SU-DHL-6 (cell line): Measurements from ENCODE around the gene COL6A3.

Source experiments
- H2AFZ ChIP-seq: fragments of 200-600 bp; sonication (generic); 2 replicates; pipeline ENCODE4 v1.6.1; 2014; ENCODE audit warnings: low read depth, mild to moderate bottlenecking, moderate library complexity, mixed read lengths, antibody characterized with exemption, low read length; ENCODE audit not compliant: severe bottlenecking
- H3F3A ChIP-seq: fragments of 200-600 bp; shearing (Covaris generic); 2 replicates; pipeline ENCODE4 v1.6.0; 2016; ENCODE audit warnings: antibody characterized with exemption, mild to moderate bottlenecking; ENCODE audit not compliant: insufficient read depth
- H3K27ac ChIP-seq: fragments of 200-600 bp; sonication (generic); 2 replicates; pipeline ENCODE4 v1.5.1; 2016; ENCODE audit warnings: low read depth, mild to moderate bottlenecking, low read length, moderate library complexity, mixed read lengths
- H3K27me3 ChIP-seq: fragments of 200-600 bp; sonication (generic), shearing (Covaris generic); 2 replicates; pipeline ENCODE4 v1.6.0; 2014; ENCODE audit warnings: mild to moderate bottlenecking, low read length
- H3K36me3 ChIP-seq: fragments of 200-600 bp; sonication (generic); 2 replicates; pipeline ENCODE4 v1.6.1; 2014; ENCODE audit warnings: mild to moderate bottlenecking, low read length, mixed read lengths
- H3K4me2 ChIP-seq: fragments of 300-600, 200-600 bp; shearing (Covaris generic), sonication (generic); 2 replicates; pipeline ENCODE4 v1.6.0; 2014; ENCODE audit warnings: low read length, low read depth, mild to moderate bottlenecking; ENCODE audit not compliant: poor library complexity, severe bottlenecking
- H3K4me3 ChIP-seq: fragments of 200-600 bp; sonication (generic); 2 replicates; pipeline ENCODE4 v1.5.1; 2014; ENCODE audit warnings: antibody characterized with exemption, low read length, mild to moderate bottlenecking, mixed read lengths; ENCODE audit not compliant: insufficient read depth, poor library complexity, severe bottlenecking
- H3K79me2 ChIP-seq: fragments of 200-600 bp; sonication (generic); 2 replicates; pipeline ENCODE4 v1.6.1; 2014; ENCODE audit warnings: mild to moderate bottlenecking, low read length, moderate library complexity; ENCODE audit not compliant: insufficient read depth
- H3K9ac ChIP-seq: fragments of 200-600 bp; sonication (generic); 2 replicates; pipeline ENCODE4 v1.7.0; 2014; ENCODE audit warnings: mild to moderate bottlenecking, low read length
- H3K9me2 ChIP-seq: fragments of 200-600 bp; sonication (generic); replicated peaks from 2 replicates; pipeline ENCODE4 v1.6.1; 2014; ENCODE audit warnings: low read length; ENCODE audit not compliant: insufficient read depth
- H3K9me3 ChIP-seq: fragments of 200-600 bp; sonication (generic); 2 replicates; pipeline ENCODE4 v1.6.1; 2014; ENCODE audit warnings: low read length, mixed read lengths; ENCODE audit not compliant: insufficient read depth
- H4K20me1 ChIP-seq: fragments of 200-600 bp; sonication (generic); 2 replicates; pipeline ENCODE4 v1.6.1; 2014; ENCODE audit warnings: low read depth, mild to moderate bottlenecking, antibody characterized with exemption, low read length, moderate library complexity, mixed read lengths
- CTCF ChIP-seq: fragments of 200-600 bp; sonication (generic); IDR thresholded peaks from one replicate; pipeline ENCODE4 v1.5.1; 2017; ENCODE audit warnings: antibody characterized with exemption, mild to moderate bottlenecking, low read length, moderate library complexity; ENCODE audit not compliant: insufficient read depth, poor library complexity, severe bottlenecking
- EZH2phosphoT487 ChIP-seq: fragments of 200-600 bp; sonication (generic), shearing (Covaris generic); conservative IDR thresholded peaks from 2 replicates; pipeline ENCODE4 v1.6.1; 2018; ENCODE audit warnings: mild to moderate bottlenecking, antibody characterized with exemption, low read length, moderate library complexity, mixed read lengths

Gene COL6A3

GRCh38 chr2:237421542-237422116 is 7.7 kb upstream of the COL6A3 start:
- no peak overlapping the region for H2AFZ ChIP-seq

GRCh38 chr2:237418300-237418699 is 4.3 kb upstream of the COL6A3 start:
- Histone ChIP-seq H3K27me3 (no peaks in the 10 kb centered on the region), H2AFZ (no peak overlapping the region), H3K9ac (no peak overlapping the region), H4K20me1 (no peaks in the 10 kb centered on the region), H3F3A (no peaks in the 10 kb centered on the region), H3K4me3 (no peak overlapping the region), H3K79me2 (no peaks in the 10 kb centered on the region), H3K9me2 (no peaks in the 10 kb centered on the region), H3K4me2 (no peak overlapping the region), H3K9me3 (no peaks in the 10 kb centered on the region), H3K36me3 (no peaks in the 10 kb centered on the region), H3K27ac (no peak overlapping the region)
- no peak for TF ChIP-seq EZH2phosphoT487
- no peak for TF ChIP-seq CTCF

More at GRCh38 chr2:237421542-237422116, 7.7 kb upstream of the COL6A3 start:
- no peaks in the 10 kb centered on the region for H3K9me3 ChIP-seq
- no peak overlapping the region for H3K9ac ChIP-seq
- H3K4me3 ChIP-seq, result no peak overlapping the region
- H3K79me2 ChIP-seq, result no peaks in the 10 kb centered on the region
- TF ChIP-seq CTCF (peak; percentile 76), EZH2phosphoT487 (no peak)
- no peak overlapping the region for H3K27ac ChIP-seq
- no peaks in the 10 kb centered on the region for H4K20me1 ChIP-seq
- no peaks in the 10 kb centered on the region for H3K36me3 ChIP-seq
- H3K9me2 ChIP-seq, result no peaks in the 10 kb centered on the region
- no peaks in the 10 kb centered on the region for H3K27me3 ChIP-seq
- H3K4me2 ChIP-seq, result no peak overlapping the region
- H3F3A ChIP-seq, result no peaks in the 10 kb centered on the region

GRCh38 chr2:237412988-237413776 is 782 bp downstream of the COL6A3 start:
- Histone ChIP-seq H3K4me2 (no peak overlapping the region), H3F3A (no peaks in the 10 kb centered on the region), H3K9ac (no peak overlapping the region), H3K79me2 (no peaks in the 10 kb centered on the region), H3K4me3 (no peak overlapping the region), H2AFZ (no peak overlapping the region), H3K27ac (no peak overlapping the region), H3K9me3 (no peaks in the 10 kb centered on the region), H3K9me2 (no peaks in the 10 kb centered on the region), H3K36me3 (no peaks in the 10 kb centered on the region), H4K20me1 (no peaks in the 10 kb centered on the region), H3K27me3 (no peaks in the 10 kb centered on the region)
- TF ChIP-seq CTCF (no peak), EZH2phosphoT487 (no peak)
